ENCODE measurements around the gene PDE7B. TPM values are rescaled to one million over a fixed set of nuclear protein-coding genes. Genes with fewer than 3 reads are reported as not detected.
A peak's percentile ranks its signal among the peaks of the same experiment; 100 is the strongest.

Gene PDE7B
- total and polyA plus RNA-seq, 8 donors: 1.3 to 4.7 (median 3.6) TPM

DNA sequence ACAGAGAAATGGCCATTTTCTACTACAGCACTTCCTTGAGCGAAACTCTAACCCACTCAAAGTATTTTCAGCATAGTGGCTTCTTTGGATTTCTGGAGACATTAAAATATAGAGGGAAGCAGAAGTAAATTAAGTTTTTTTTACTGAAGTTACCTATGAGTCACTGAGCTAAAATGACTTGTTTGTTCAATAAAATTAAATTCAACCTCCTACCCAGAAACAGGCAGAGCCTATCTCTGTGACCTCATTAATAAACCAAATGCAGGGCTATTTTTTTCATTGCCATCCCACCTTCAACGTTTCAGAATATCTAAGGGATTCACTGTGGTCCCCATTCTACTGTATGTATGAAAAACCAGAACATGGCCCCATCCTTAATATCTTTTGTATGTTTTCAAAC is 265.6 kb downstream of the PDE7B start:
- H3K27ac ChIP-seq: no peak overlapping the region
- no peaks in the 10 kb centered on the region for H3K9me3 ChIP-seq
- H3K4me3 ChIP-seq: no peak overlapping the region
- ATAC-seq: no peak
- DNase-seq: no peak
- peaks cover 0 to 9% of the 10 kb centered on the region in 2 donors for H3K4me1 ChIP-seq
- no peaks in the 10 kb centered on the region for H3K27me3 ChIP-seq
- intact Hi-C loops (cut with DNase I): no loop called here
- TF ChIP-seq, protein P1, sequence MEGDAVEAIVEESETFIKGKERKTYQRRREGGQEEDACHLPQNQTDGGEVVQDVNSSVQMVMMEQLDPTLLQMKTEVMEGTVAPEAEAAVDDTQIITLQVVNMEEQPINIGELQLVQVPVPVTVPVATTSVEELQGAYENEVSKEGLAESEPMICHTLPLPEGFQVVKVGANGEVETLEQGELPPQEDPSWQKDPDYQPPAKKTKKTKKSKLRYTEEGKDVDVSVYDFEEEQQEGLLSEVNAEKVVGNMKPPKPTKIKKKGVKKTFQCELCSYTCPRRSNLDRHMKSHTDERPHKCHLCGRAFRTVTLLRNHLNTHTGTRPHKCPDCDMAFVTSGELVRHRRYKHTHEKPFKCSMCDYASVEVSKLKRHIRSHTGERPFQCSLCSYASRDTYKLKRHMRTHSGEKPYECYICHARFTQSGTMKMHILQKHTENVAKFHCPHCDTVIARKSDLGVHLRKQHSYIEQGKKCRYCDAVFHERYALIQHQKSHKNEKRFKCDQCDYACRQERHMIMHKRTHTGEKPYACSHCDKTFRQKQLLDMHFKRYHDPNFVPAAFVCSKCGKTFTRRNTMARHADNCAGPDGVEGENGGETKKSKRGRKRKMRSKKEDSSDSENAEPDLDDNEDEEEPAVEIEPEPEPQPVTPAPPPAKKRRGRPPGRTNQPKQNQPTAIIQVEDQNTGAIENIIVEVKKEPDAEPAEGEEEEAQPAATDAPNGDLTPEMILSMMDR (IDR thresholded peaks at IDR 0.05): no peak
- H3K36me3 ChIP-seq: no peaks in the 10 kb centered on the region

DNA sequence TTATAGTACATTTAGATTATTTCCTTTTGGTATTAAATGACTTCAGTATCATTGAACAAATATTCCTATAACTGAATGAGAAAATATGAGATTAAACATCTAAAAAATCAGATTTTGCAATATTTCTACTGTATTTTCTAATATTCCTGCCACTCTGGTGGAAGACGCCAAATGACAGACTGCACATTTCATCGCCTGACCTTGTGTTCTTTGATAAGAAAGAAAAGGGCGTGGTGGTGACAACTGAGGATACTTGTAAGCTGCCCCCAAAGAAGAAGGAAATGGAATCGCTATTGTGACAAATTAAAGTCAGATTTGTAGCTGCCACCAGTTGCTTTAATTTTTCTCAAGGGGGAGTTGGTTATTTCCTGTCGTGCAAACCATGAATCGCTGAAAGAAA is 267.3 kb downstream of the PDE7B start:
- no peak overlapping the region for H3K4me3 ChIP-seq
- TF ChIP-seq, protein P1 (IDR thresholded peaks at IDR 0.05): no peak
- H3K27me3 ChIP-seq: no peaks in the 10 kb centered on the region
- no peaks in the 10 kb centered on the region for H3K36me3 ChIP-seq
- DNase-seq (no peak), ATAC-seq (no peak)
- peaks cover 0 to 5% of the 10 kb centered on the region in 2 donors for H3K4me1 ChIP-seq
- no peak overlapping the region for H3K27ac ChIP-seq
- no peaks in the 10 kb centered on the region for H3K9me3 ChIP-seq
- intact Hi-C loops (cut with DNase I): no loop called here

DNA sequence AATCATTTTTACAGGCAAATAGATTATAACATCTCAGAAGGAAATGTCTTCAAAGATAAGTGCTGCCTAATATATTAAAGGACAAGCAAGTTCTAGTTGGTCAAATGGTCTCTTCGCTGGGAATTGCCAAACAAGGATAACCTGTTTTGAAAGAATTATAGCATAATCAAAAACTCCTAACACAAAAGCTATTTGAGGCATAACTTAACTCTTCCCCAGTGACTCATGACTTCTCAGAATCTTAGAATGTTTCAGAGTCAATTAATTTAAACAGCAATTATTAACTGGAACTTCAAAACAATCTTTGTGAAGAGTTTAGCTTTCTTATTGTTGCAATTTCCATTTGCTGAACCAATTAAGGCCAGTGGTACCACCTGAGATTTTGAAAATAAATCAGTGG is 272.0 kb downstream of the PDE7B start:
- H3K27ac ChIP-seq: no peak overlapping the region
- H3K4me3 ChIP-seq: no peak overlapping the region
- no peak for DNase-seq
- no peaks in the 10 kb centered on the region for H3K27me3 ChIP-seq
- H3K36me3 ChIP-seq: no peaks in the 10 kb centered on the region
- no peak for ATAC-seq
- no peaks in the 10 kb centered on the region for H3K9me3 ChIP-seq
- H3K4me1 ChIP-seq: peaks cover 0 to 9% of the 10 kb centered on the region in 2 donors
- TF ChIP-seq, protein P1 (IDR thresholded peaks at IDR 0.05): no peak
- intact Hi-C loops (cut with DNase I): no loop called here

DNA sequence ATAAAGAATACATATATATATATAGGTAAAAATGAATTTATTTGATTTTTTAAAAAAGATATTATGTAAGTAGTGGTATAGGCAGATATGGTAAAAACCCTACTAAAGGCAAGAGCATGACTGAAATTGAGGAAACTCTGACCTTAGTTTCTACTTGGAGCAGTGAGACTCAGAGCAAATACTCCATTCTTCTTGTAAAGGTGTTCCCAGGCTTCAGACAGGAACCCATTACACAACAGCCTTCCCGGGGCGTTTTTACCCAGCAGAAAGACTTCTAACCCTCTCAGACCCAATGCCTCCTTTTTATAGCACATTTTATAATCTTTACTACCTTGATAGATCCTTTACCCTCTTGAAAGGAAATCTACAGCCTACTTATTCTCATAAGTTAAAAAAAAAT is 274.1 kb downstream of the PDE7B start:
- DNase-seq (no peak), ATAC-seq (peak; percentile 74)
- TF ChIP-seq, protein P1 (IDR thresholded peaks at IDR 0.05): no peak
- Histone ChIP-seq H3K27me3 (no peaks in the 10 kb centered on the region), H3K9me3 (no peaks in the 10 kb centered on the region), H3K36me3 (no peaks in the 10 kb centered on the region), H3K4me3 (no peak overlapping the region), H3K4me1 (peaks cover 0 to 9% of the 10 kb centered on the region in 2 donors), H3K27ac (no peak overlapping the region)
- intact Hi-C loops (cut with DNase I): no loop called here

DNA sequence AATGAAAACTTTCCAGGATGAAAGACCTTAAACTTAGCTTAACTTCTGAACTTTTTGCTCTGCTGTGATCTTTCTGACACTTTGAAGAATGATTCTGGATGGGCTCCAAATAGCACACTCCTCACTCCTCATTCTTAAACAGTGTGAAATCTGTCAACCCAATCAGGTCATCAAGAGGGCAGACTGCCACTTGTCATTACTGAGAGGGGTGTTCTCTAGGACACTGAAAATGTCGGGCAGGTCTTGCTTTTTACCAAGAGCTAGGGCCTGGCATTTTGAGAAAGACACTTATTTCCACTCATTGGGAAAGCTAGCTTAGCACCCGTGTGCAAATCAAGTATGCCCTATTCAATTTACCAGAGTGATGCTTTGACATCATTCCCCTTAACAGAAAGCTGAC is 276.4 kb downstream of the PDE7B start:
- no peaks in the 10 kb centered on the region for H3K36me3 ChIP-seq
- intact Hi-C loops (cut with DNase I): no loop called here
- H3K9me3 ChIP-seq: no peaks in the 10 kb centered on the region
- ATAC-seq (peak; percentile 52), DNase-seq (peak in 2 of 4 donors; percentile 17 to 21)
- no peaks in the 10 kb centered on the region for H3K27me3 ChIP-seq
- H3K4me1 ChIP-seq: peaks cover 0 to 9% of the 10 kb centered on the region in 2 donors
- no peak overlapping the region for H3K27ac ChIP-seq
- TF ChIP-seq, protein P1 (IDR thresholded peaks at IDR 0.05): no peak
- H3K4me3 ChIP-seq: no peak overlapping the region
